ENCODE measurements around the gene FAM83G.
"Not testable (repeated sequence)": the region's sequence is repeated elsewhere in the genome, so short reads cannot be mapped to it uniquely, and the experiment has no call there.

Gene FAM83G

DNA sequence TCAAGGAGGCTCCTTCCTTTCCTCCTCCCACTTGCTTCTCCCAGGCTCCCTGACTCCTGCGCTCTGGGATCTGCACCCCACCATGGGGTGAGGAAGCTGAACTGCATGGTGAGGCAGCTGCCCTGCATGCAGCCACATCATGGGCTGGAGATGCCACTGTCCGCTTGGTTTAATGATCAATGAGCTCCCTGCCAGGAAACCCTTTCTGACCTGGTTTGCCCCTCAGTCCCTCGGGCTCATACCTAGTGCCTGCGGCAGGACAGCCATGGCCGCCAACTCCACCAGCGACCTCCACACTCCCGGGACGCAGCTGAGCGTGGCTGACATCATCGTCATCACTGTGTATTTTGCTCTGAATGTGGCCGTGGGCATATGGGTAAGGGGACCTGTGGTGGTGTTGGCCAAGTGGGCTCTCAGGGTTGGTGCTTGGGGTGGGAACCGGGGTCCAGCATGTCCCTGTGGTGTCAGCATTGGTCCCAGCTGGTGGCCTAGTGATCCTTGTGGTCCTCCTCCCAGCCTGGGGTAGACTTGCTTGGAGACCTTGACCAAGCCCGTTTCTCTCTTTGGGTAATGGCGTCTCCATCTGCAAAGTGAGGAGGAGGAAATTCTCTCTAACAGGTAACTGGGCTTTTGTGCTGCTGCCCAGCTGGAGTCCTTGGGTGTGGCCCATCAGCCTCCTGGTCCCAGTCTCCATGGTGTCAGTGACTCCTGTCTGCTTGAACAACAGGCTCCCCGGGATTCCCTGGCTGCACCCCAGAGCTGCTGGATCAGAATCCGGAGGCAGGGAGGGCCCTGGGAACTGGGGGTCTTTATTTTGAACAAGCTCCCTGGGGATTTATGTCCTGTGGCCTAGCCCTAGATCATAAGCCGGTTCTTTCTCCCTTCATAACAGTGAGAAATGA is 52.4 kb downstream of the FAM83G start, which contains the start of gene SLC5A10:
SLC5A10 (plus strand) TSS at position 225 of the 902 bp plus-strand sequence; CDS start at position 266, 41 bp downstream.
- no peak for DNase-seq (ENCODE audit: low read depth)

- no peak for DNase-seq (ENCODE audit: low read depth)
Observed at GRCh38 chr17:18950944-18951905, 53.3 kb downstream of the FAM83G start.

GRCh38 chr17:18950346-18950745 is 54.2 kb downstream of the FAM83G start:
- no peak for DNase-seq (ENCODE audit: low read depth)

DNA sequence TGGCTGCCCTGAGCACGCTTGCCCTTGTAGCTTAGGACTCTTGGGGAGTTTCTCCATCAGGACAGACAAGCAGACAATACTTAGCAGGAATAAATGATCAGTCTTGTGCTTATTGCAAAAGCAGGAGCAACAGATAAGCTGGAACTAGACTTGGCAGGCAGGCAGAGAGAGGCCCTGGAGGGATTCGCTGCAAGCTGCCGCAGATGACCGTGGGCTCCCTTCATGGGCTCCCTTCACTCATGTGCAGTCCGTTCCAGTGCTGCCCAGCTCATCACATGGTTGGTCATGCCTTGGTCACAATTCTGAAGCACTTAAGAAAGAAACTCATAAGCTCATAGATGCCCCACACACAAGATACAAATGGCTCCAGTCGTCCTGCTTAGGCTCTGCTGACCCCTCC is 55.0 kb downstream of the FAM83G start:
- peak; percentile 75 for DNase-seq (ENCODE audit: low read depth)

DNA sequence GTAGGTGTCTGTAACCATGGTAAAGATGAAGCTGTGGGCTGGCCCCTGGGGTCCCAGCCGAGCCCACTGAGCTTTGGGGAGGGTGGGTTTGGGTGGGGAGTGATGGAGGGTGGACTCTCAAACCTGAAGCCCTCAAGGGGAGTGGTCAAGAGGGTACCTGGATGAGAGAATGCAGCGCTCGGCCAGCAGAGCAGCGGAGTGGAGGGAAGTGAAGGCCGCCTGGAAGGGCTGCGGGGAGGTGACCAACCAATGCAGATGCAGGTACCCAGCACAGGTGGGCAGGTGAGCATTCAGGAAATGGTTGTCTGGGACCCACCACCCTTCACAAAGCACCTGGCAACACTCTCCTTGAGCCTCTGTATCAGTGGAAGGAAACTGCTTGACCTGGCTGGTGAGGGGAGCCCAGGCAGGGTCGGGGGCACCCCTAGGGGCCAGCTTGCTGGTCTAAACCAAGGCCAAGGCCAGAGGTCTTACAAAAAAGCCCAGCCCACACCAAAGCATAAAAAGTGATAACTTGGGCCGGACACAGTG is 56.0 kb downstream of the FAM83G start:
- no peak for DNase-seq (ENCODE audit: low read depth)

DNA sequence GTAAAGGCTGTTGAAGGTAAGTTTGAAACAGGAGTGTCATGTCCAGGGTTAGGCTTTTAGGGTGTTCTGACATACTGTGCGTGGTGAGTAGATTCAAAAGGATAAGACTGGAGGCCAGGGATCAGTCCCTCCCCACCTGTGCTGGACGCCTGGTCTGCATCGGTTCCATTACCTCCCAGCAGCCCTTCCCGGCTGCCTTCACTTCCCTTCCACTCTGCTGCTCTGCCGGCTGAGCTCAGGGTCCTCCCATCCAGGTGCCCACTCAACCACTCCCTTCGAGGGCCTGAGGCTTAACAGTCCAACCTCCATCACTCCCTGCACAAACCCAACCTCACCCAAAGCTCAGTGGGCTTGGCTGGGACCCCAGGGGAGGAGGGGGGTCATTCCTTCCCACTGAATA is 56.7 kb downstream of the FAM83G start:
- DNase-seq (ENCODE audit: low read depth) = no peak

GRCh38 chr17:18946536-18946935 is 58.0 kb downstream of the FAM83G start:
- DNase-seq (ENCODE audit: low read depth) = peak; percentile 58

- DNase-seq (ENCODE audit: low read depth) = no peak
Observed at GRCh38 chr17:18944646-18945045, 59.9 kb downstream of the FAM83G start.

DNA sequence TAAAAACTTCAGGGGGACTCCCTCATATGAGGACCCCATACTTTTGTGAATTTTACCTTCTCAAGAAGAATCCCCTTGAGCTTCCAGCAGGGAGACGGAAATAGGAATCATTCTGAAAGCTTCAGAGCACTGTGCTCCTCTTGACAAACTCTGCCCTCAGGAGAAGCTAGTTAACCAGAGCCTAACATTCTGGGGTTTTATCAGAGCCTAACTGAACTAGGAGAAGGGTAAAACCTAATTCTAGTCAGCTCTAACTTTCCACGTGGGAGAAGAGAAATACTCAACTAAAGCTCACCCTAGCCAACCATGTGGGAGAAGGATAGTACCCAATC is 65.9 kb downstream of the FAM83G start:
- DNase-seq (ENCODE audit: low read depth) = no peak

DNA sequence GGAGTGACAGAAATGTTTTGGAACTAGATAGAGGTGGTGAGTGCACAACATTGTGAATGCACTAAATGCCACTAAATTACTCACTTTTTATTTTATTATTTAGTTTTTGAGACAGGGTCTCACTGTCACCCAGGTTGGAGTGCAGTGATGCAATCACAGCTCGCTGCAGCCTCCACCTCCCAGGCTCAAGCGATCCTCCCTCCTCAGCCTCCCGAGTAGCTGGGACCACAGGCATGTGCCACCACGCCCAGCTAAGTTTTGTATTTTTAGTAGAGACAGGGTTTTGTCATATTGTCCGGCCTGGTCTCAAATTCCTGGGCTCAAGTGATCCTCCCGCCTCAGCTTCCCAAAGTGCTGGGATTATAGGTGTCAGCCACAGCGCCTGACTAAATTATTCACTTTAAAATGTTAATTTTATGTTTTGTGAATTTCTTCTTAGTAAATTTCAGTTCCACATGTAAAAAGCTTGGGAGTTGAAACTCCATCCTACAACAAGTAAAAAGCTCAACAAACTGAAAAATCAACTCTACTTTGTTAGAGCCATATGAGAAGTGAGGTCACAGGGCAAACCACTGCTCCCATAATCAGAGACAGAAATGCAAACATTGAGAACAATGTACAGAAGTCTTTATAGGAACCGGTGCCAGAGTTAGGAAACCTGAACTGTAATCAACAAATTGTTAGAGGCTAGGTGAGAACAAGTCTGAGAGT is 66.4 kb downstream of the FAM83G start:
- DNase-seq (ENCODE audit: low read depth) = no peak

DNA sequence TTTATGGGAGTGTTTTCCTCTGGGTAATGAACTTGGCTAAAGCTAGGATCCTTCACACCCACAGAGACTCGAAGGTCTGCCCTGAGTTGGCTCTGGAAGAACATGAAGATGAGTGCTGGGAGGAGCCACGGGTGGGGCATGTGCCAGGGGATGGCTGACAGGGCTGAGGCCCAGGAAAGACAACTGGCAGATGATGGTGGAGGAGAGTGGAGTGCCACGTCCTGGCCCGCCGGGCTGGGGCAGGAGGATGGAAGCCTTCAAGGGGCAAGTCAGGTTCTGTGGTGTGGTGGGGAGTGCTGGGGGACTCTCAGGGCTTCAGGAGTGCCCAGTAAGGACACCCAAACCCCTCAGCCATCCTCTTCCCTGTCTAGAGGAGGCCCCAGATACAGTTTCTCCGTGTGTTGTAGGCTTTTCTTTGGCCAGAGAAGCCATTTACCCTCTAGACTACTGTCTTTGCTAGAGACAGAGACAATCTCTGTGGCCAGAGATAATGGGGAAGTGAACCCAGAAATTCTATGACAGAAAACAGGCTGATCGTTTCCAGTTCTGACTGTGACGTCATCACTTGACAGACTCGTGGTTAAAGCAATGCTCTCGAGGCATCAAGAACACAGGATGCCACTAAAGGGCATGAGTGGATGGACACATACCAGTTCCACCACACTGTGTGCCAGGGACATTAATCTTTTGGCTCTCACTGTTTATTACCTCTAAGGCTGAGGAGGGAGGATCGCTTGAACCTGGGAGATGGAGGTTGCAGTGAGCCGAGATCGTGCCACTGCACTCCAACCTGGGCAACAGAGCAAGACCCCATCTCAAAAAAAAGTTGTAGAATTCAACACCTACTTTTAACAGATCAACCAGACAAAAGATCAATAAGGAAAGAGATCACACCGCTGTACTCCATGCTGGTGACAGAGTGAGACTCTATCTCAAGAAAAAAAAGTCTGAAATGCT is 71.2 kb downstream of the FAM83G start:
- no peak for DNase-seq (ENCODE audit: low read depth)

DNA sequence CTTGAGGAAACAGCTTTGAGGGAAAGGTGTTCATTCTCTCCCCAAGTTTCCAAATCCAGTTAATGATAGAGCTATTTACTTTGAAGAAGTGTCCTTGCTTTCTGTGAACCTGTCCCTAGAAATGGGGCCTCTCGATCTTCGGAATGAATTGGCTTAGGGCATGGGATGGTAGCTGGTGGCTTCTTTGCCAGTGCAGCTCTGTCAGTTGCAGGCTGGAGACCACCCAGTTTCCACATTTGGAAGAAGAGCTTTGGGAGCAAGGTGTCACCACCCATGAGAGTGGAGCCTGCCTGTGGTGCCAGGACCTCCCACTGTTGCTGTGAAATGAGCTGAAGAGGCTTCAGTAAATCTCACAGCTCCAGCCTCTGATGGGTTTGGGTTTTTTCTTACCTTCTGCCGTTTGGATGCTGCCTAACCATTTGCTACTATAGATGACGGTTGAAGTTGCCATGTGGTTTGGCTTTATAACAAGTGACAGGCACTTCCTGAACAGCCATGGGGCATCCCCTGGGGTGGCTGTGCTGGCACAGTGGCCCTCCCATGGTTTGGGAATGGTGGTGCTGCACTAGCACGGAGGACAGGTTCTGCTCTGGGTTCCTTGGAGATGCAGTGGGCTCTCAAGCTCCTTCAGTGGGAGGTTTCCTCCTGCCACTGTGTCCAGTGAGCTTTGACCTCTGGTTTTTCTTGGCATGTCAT is 72.1 kb downstream of the FAM83G start:
- no peak for DNase-seq (ENCODE audit: low read depth)

- no peak for DNase-seq (ENCODE audit: low read depth)
Observed at GRCh38 chr17:18928628-18929125, 75.9 kb downstream of the FAM83G start.

- DNase-seq (ENCODE audit: low read depth) = no peak
Observed at GRCh38 chr17:18925187-18925586, 79.4 kb downstream of the FAM83G start.

- DNase-seq (ENCODE audit: low read depth) = not testable (repeated sequence)
Observed at GRCh38 chr17:18922596-18922995, 82.0 kb downstream of the FAM83G start.

DNA sequence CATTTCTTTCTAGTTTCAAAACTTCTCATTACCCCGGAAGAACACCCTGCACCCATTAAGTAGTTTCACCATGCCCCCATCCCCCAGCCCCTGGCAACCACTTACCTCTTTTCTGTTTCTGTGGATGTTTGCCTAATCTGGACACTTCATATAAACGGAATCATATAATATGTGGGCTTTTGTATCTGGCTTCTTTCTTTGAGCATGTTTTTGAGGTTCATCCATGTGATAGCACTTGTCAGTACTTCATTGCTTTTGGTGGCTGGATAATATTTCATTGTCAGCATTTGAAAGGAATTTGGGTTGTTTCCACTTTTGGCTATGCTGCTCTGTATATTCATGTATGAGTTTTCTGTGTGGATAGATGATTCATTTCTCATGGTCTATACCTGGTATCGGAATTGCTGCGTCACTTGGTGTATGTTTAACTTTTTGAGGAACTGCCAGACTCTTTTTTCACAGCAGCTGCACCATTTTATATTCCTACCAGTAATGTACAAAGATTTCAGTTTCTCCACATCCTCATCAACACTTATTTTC is 82.6 kb downstream of the FAM83G start:
- DNase-seq (ENCODE audit: low read depth) = peak; percentile 47

DNA sequence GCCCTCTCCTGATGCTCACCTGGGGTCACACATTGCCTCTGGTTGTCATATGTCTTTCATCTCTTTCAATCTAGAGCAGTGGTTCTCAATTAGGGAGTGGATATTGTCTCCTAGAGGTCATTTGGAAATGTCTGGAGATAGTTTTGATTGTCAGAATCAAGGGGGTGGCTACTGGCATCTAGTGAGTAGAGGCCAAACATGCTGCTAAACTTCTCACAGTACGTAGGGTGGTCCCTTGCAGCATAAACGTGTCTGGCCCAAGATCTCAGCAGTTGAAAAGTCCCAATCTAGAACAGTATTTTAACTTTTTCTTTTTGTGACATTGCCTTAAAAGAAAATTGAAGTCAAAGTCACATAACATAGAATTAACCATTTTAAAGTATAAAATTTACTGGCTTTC is 83.1 kb downstream of the FAM83G start:
- DNase-seq (ENCODE audit: low read depth) = no peak

- DNase-seq (ENCODE audit: low read depth) = peak; percentile 7
Observed at GRCh38 chr17:18920911-18921441, 83.6 kb downstream of the FAM83G start.

DNA sequence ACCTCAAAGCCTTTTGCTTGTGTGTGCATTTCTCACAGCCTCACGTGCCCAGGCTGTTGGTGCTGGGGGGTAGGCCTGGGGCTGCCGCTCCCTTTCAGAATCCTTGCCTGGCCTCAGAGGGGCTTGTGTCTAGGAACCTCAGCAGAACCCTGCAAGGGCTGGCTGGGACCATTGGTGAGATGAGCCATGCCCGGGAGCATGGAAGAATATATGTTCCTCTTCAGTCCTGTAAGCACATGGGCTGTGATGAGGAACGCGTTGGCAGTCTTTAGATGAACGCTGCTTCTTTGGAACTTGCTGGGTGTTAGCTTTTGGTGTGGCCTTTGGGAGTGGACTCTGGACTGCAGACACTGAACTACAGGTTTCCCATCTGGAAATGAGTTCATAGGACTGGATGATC is 84.6 kb downstream of the FAM83G start:
- no peak for DNase-seq (ENCODE audit: low read depth)

All from amniotic epithelial cell (primary cell).